NCI-H146 treated with DMSO at 0.1 percent for 48 hours (cell line): ENCODE data around the gene TSPEAR.

Experiments
- DNase-seq: peaks from one replicate; lab custom pipeline; 2025; ENCODE audit not compliant: unreplicated experiment; lab: John Stamatoyannopoulos, UW

Gene TSPEAR

GRCh38 chr21:44741921-44742320 is 30.5 kb upstream of the TSPEAR start:
- no peak for DNase-seq

- no peak for DNase-seq
Measured at GRCh38 chr21:44740742-44741141, 29.4 kb upstream of the TSPEAR start.

- peak; percentile 28 for DNase-seq
Measured at GRCh38 chr21:44739316-44739715, 27.9 kb upstream of the TSPEAR start.

- no peak for DNase-seq
Measured at GRCh38 chr21:44738621-44739020, 27.2 kb upstream of the TSPEAR start.

- no peak for DNase-seq
Measured at GRCh38 chr21:44737706-44738354, 26.5 kb upstream of the TSPEAR start.

GRCh38 chr21:44736291-44737004 is 25.1 kb upstream of the TSPEAR start:
- peak; percentile 70 for DNase-seq

GRCh38 chr21:44735821-44736220 is 24.4 kb upstream of the TSPEAR start:
- no peak for DNase-seq

GRCh38 chr21:44734841-44735240 is 23.5 kb upstream of the TSPEAR start:
- DNase-seq: no peak

GRCh38 chr21:44734026-44734745 is 22.8 kb upstream of the TSPEAR start:
- DNase-seq: no peak

GRCh38 chr21:44732956-44733355 is 21.6 kb upstream of the TSPEAR start:
- no peak for DNase-seq

GRCh38 chr21:44732263-44732662 is 20.9 kb upstream of the TSPEAR start:
- no peak for DNase-seq

- no peak for DNase-seq
Measured at GRCh38 chr21:44730951-44731579, 19.7 kb upstream of the TSPEAR start.

GRCh38 chr21:44730028-44730395 is 18.6 kb upstream of the TSPEAR start:
- no peak for DNase-seq

- no peak for DNase-seq
Measured at GRCh38 chr21:44729336-44730027, 18.1 kb upstream of the TSPEAR start.

GRCh38 chr21:44728716-44729115 is 17.3 kb upstream of the TSPEAR start:
- DNase-seq: no peak

- DNase-seq: no peak
Measured at GRCh38 chr21:44727757-44728156, 16.4 kb upstream of the TSPEAR start.

- no peak for DNase-seq
Measured at GRCh38 chr21:44727321-44727720, 15.9 kb upstream of the TSPEAR start.

- no peak for DNase-seq
Measured at GRCh38 chr21:44726826-44727225, 15.5 kb upstream of the TSPEAR start.

- no peak for DNase-seq
Measured at GRCh38 chr21:44724926-44725325, 13.6 kb upstream of the TSPEAR start.

- DNase-seq: no peak
Measured at GRCh38 chr21:44724196-44724595, 12.8 kb upstream of the TSPEAR start.
